HCEC 1CT (cell line): ENCODE data around the gene CADM1.

ENCODE experiments used
- DNase-seq: peaks from one replicate; pipeline ENCODE4 v3.0.0-alpha.2; 2017

The CADM1 gene

GRCh38 chr11:115226556-115226955 lies 277.7 kb downstream of the CADM1 start:
- DNase-seq: peak; percentile 30

- no peak for DNase-seq
Observed at GRCh38 chr11:115224551-115224950, 279.7 kb downstream of the CADM1 start.

DNA sequence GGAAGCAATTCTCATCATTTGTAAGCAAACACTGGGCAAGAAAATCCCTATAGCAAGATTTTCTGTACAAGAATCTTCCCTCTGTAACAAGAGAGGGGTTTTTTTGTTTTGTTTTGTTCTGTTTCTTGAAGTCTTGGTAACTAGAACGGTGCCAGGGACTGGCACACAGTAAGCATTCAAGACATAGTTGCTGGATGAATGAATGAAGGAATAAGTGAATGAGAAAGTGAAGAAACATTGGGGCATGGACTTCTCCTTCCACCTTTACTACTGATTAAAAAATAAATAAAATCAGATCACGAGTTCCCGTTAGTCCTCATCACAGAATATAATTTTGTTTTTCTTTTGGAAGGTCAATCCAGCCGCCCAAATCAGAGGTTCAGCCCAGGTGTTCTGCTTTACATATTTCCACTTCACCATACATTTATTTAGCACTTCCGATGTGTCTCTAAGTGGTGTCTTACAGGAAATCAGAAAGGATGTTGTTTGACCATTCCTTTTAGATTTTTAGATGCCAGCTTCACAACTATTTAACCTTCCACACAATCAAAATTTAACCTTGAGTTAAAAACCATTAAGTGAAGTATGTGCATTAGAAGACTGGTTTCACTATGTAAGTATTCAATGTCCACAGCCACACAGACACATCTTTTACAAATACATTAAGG lies 281.2 kb downstream of the CADM1 start:
- DNase-seq: no peak

- peak; percentile 28 for DNase-seq
Observed at GRCh38 chr11:115222218-115222862, 281.9 kb downstream of the CADM1 start.

DNA sequence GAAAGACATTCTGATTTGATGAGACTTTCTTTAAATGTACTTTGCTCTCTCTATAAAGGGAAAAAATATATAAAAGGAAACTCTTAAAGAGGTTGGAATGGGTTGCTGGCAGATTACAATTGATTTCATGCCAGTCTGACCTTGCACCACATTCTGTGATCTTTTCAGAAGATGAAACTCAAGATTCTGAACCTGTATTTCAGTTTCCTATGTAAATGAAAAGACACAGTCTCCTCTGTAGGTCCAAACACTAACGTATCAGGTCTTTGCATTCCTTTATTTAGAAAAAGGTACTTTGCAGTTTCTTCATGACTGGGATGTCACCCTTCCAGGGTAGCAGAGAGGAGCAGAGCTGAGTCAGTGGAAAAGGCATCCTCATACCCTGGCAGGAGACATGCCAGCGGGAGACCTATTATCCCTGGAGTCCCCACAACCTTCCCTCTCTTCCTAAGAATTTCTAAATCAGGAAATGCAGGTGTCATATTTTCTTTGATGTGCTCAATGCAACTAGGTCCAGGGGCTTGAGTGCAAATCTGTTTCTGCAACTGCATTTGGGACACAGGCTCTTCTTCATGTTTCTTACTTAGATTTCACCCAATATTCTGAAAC lies 282.6 kb downstream of the CADM1 start:
- DNase-seq: no peak

GRCh38 chr11:115220911-115221310 lies 283.3 kb downstream of the CADM1 start:
- no peak for DNase-seq

GRCh38 chr11:115220423-115220822 lies 283.8 kb downstream of the CADM1 start:
- DNase-seq: no peak

GRCh38 chr11:115219376-115219775 lies 284.8 kb downstream of the CADM1 start:
- DNase-seq: no peak

DNA sequence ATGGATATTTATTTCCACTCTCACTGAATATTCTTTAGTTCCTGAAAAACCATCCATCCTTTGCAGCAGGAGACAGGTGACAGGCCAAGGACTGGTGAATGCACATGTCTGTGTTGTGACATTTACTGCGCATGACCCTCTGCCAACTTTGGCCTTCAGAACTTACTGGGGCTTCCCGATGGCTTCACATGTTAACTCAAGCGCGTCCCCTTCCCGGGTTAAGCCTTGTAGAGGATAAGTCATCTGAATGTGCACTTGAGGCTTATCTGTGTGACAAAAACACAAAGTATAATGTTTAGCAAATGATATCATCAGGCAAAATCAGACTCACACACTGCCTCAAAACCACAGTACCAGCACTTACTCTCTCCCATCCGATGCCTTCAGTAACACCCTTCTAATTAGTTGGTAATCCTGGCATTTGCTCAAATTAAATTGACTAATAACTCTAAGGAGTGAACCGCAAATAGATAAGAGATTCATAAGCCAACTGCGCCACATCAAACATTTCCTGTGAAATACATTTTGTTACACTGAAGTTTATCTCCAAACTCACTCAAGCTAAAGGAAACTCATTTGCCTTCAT lies 286.4 kb downstream of the CADM1 start:
- DNase-seq: no peak

DNA sequence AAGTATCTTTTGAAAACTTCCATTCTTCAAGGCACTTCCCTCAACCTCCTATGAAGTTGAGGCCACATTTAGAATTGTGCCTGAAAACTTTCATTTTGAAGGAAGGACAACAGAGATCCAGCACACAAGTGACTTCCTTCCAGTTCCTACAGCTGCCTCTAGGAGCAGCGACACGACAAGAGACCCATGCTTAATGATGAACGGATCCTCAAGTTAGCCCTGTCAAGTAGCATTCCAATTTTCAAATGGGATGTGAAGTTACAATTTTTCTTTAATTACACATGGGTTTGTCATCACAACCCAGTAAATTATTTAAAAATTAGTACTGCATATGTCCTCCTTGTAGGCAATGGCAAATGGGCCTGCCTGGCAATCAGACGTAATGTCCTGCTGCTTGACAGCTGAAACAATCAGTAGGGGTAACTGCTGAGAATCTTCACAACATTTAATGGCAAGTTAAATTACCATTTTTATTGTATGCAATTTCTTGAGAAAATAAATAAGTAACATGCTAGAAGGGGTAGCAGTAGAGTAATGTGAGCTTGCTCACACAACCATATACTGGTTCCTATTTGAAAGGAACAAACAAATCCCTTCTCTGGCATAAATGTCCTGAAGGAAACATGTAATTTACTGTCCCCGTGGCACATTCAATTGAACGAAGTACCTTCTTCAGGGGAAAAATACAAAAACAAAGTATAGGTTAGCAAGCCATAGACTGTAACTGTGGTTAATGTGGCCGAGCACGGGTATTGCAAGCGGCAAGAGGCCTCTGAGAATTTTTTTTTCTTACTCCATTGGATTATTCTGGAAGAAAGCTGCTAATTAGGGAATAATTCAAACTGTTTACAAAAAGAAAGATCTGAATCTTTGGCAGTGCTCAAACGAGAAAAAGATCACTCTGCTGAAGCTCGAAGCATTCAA lies 288.3 kb downstream of the CADM1 start:
- no peak for DNase-seq

GRCh38 chr11:115214644-115215234 lies 289.5 kb downstream of the CADM1 start:
- DNase-seq: no peak

DNA sequence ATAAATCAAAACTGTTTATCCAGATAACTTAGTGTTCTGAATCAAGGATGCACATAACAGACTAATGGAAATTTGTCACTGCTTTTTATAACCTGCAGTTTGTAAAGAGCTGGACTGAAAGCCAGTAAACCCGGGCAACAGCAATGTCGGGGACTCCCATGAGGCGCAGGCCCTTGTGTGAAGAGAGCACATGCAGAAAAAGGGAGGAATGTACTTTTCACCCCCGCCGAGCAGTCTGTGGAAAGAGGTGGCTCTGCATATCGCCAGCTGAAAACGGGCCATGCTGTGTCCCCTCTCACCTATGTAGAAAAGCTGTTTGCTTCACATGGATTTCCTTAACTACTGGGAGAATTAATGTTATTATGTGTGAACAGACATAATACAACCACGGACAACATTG lies 291.2 kb downstream of the CADM1 start:
- DNase-seq: no peak

- no peak for DNase-seq
Observed at GRCh38 chr11:115208808-115209259, 295.4 kb downstream of the CADM1 start.

DNA sequence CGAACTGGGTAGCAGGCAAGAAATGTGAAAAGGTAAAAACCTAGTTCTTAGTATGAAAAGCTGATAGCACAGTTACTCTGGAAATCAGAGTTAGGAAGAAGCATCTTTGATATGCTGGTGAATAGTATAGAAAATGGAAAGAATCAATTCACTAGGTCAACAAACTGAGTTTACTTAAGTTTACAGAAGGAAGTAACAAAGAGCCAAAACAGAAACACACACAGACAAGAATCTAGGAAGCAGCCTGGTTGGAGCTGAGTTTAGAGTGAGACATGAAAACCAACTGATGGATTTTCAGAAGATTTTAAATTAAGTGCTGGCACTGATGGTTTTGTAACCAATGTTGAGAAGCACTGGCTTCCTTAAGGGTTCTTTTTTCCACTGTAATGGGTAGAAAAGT lies 296.3 kb downstream of the CADM1 start:
- no peak for DNase-seq

GRCh38 chr11:115207166-115207591 lies 297.0 kb downstream of the CADM1 start:
- DNase-seq: no peak

- DNase-seq: no peak
Observed at GRCh38 chr11:115206365-115207022, 297.7 kb downstream of the CADM1 start.

DNA sequence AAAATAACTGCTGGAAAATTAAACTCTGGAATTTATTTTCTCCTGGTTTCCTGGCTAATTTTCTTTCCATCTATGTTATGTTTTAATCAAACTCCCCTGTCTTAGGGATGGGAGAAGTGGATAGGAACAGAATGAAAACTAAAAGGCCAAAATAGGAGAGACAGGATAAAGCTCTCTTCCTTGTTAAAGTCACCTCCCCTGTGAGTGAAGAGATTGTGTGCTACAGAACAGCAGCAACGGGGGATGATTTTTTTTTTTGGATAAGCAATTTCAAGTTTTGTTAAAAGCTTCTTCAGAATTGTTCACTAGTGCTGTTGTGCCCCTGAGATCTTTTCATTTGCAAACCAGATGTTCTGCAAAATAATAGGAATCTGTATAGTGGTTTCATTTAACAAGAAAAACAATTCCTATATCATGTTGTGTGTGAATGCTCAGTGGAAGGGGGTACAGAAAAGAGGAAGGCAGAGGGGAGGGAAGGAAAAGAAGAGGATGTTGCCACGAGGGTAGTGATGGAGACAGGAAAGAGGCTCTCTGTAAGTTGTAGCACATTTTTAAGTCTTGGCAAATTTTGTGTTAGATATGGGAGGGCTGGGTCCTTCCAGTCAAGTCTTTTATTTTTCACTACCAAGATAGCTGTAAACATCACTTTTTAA lies 301.2 kb downstream of the CADM1 start:
- DNase-seq: no peak

- no peak for DNase-seq
Observed at GRCh38 chr11:115202074-115202473, 302.1 kb downstream of the CADM1 start.

DNA sequence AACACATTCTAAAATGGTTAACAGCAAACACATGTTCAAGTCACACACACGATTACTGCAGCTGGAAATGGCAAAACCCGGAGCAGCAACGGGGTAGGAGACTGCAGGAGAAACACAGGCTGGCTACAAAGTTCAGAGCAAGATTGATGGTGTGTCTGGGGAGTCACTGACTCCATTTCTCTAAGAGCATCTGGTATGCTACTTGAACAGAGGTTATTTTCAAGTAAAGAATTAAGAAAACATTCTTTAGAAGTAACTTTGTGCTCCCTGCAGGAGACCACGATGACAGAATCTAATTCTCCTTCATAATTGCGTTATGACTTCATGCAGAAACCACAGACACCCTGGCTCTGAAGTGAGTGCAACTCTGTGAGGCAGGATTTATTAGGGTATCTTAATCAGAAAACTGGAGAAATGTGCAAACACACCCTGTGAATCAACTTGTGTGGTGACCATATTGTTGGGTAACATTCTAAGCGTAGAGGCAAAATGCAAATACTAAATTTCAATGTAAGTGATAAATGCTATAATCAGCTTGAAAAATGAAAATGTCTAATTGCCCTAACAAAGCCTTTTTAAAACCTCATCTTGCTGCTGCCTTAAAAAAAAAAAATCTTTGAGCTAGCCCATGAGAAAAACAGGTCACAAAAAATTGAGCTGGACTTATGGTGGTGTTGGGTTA lies 303.0 kb downstream of the CADM1 start:
- DNase-seq: peak; percentile 6

DNA sequence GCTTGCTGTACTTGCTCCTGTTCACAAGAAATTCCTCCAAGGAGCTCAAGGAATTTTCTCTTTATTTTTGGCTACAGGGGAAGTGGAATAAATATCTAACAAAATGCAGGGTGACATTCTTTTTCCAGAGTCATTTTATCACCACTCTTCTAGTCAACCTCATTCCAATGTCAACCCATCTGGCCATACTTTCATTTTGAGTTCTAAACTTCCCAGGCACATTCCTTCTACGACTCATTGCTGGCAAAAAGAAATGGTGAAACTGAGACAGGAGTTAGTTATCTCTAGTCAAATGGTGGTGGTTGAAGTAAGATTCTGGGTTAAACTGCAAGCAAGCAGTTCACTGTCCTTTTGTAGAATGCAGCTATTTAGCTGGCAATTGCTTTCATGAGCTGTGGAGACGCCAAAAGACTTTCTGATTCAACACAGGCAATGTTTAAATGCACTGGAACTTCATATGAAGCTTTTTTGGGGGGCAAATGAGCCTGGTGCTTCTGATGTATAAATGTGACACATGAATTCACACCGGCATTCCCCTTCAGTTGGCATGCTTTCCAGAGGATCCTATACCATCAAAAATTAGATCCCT lies 304.6 kb downstream of the CADM1 start:
- no peak for DNase-seq
